NCI-H446 (cell line): ENCODE measurements around the gene NINJ2.

Source experiments
- DNase-seq, 2 experiments: peaks; one replicate each; lab custom pipeline; 2025; lab: John Stamatoyannopoulos, UW

Gene NINJ2

GRCh38 chr12:527729-528128, 135.5 kb downstream of the NINJ2 start:
- no peak for DNase-seq

GRCh38 chr12:527241-527640, 136.0 kb downstream of the NINJ2 start:
- no peak for DNase-seq

DNA sequence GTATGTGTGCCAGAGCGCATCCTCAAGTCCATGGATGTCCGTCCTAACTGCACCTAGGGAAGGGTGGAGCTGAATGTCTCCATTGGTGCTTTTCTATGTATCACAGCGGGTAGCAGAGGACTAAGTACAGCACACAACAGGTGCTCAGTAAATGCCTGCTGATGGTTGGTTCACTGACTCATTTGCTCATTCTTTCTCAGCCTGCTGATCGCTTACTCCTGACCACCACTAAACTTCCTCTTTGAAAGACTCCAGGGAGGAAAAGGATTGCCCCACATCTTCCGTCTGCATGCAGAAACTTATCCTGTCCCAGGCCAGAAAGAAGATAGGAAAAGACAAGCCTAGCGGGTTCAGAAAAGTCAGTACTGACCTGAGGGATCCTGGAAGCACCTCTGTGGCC, 137.2 kb downstream of the NINJ2 start:
- DNase-seq: no peak

DNA sequence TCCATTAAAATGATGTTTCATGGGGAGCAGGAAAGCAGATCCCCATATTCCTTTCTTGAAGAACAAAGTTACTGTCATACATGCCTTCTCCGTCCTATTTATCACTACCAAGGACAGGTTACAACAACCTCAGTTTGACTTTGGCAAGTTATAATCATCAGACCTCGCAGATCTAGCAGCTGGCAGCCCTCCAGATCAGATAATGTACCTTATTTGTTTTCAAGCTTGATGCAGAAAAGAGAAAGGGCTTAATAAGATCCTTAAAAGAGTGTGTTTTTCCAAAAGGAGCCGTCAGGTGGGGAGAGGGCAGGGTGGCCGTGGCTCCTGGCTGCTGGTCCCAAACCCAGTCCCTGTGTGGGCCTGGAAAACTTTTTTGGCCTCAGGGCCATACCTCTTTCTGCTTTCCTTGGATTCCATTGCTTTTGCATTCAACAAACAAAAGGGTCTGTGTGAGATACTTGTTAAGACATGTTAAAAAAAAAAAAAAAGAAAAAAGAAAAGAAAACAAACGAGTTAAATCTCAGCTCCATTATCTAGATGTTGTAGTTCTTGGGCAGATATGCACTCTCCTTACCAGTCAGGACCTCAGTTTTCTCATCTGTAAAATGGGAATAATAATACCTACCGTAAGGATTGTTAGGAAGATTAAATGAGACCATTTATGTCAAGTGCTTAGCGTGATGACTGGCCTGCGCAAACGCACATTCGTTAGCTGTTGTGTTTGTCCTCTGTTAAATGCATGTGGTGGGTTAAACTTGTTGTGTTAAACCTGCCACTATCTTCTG, 138.9 kb downstream of the NINJ2 start:
- no peak for DNase-seq

DNA sequence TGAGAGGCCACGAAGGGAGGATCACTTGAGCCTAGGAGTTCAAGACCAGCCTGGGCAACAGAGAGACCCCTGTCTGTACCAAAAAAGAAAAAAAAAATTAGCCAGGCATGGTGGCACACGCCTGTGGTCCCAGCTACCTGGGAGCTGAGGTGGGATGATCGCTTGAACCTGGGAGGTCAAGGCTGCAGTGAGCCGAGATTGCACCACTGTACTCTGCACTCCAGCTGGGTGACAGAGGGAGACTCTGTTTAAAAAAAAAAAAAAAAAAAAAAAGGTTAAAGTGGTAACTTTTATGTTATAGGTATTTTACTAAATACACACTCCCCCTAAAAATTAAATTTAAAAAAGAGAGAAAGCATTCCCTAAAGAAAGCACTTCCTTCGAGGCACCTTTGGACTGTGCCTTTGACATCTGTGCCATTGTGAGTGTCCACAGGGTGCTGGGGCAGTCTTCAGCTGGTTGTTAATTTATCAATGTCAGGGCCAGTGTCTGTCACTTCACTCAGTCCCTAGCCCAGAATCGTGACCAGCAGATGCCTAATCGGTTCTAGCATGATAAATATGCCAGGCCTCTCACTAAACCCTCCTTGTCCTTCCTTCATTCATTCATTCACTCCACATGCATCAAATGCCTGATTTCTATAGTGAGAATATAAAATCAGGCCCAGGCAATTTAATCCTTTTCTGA, 140.4 kb downstream of the NINJ2 start:
- DNase-seq: no peak

DNA sequence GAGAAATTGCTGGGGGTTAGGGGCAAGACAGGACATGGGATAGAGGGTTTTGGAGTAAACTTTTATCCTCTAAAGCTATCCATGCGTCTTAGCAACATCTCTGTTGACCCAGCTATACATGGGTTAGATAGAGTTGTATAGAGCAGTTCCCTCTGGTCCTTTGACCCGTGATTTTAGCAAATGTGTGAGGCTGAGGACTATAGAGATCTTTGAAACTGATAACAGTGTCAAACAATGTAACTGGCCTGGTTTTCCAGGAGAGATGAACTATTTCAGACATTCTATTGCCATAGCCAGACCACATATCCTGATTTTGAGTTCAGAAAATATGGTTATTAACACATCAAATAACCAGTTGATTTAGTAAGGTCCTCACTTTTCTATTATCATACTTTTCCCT, 143.1 kb downstream of the NINJ2 start:
- DNase-seq: no peak

DNA sequence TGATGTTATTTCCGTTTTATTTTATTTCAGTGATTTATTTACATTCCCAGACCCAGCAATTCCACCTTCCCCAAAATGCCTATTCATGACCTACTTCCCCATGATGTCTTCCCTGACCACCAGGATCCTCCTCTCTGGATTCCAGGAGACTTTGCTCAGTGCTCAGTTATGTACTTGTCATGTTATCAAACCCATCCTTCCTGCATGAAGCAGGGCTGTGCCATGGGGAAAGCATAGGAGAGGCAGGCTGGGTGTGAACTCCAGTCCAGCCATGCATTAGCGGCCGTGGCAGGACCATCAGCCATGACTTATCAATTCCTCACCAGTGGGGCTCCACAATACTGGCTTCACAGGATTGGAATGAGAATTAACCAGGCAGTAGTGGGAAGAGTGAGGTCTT, 145.7 kb downstream of the NINJ2 start:
- no peak for DNase-seq
